H1 (cell line): ENCODE measurements around the gene C10orf95. TPM values are rescaled to one million over a fixed set of nuclear protein-coding genes. Genes with fewer than 3 reads are reported as not detected.
A peak's percentile ranks its signal among the peaks of the same experiment; 100 is the strongest.

Experiments used
- CTCF ChIA-PET: fragments of 300-600 bp; sonication (Branson Sonifier 250); formaldehyde crosslinking; loops from one replicate; lab custom pipeline; 2021; ENCODE audit not compliant: partially characterized antibody; lab: Charles Lee
- POLR2A ChIA-PET: fragments of 300-600 bp; sonication (Branson Sonifier 250); formaldehyde crosslinking; loops from one replicate; lab custom pipeline; 2021; ENCODE audit warnings: inconsistent platforms; ENCODE audit not compliant: partially characterized antibody; lab: Charles Lee
- DNase-seq, 2 experiments: peaks; one replicate each; pipeline versions ENCODE4 v3.0.0 to v3.0.0-alpha.2; 2010 to 2022; ENCODE audit warnings: low spot score in 2 of 2, low read depth in 1 of 2, mixed read lengths in 1 of 2
- FAIRE-seq: peaks from 2 replicates; lab custom pipeline; 2011; peaks lifted over from hg19 to GRCh38; lab: Jason Lieb, UNC
- H2AFZ ChIP-seq: 2 replicates; pipeline ENCODE4 v1.8.1; 2012; ENCODE audit warnings: low read length, inconsistent platforms
- H2AK5ac ChIP-seq: 2 replicates; pipeline ENCODE4 v1.6.1; 2013; ENCODE audit warnings: low read depth, low read length
- H2BK120ac ChIP-seq: replicated peaks from 2 replicates; pipeline ENCODE3; 2013; ENCODE audit warnings: low read depth, low read length, inconsistent platforms
- H2BK12ac ChIP-seq: 2 replicates; pipeline ENCODE4 v1.6.1; 2013; ENCODE audit warnings: low read depth, low read length
- H2BK15ac ChIP-seq: 2 replicates; pipeline ENCODE4 v1.6.1; 2013; ENCODE audit warnings: low read length
- H2BK20ac ChIP-seq: 2 replicates; pipeline ENCODE4 v1.6.1; 2013; ENCODE audit warnings: low read length
- H2BK5ac ChIP-seq: 2 replicates; pipeline ENCODE4 v1.6.1; 2013; ENCODE audit warnings: low read depth, low read length
- H3K14ac ChIP-seq: 2 replicates; pipeline ENCODE4 v1.6.1; 2013; ENCODE audit warnings: inconsistent platforms; ENCODE audit not compliant: insufficient read length
- H3K18ac ChIP-seq: 2 replicates; pipeline ENCODE4 v1.6.1; 2013; ENCODE audit warnings: low read length; ENCODE audit errors: extremely low read depth
- H3K23ac ChIP-seq: 2 replicates; pipeline ENCODE4 v1.6.1; 2013; ENCODE audit warnings: inconsistent platforms; ENCODE audit not compliant: insufficient read length
- H3K23me2 ChIP-seq: 2 replicates; pipeline ENCODE4 v1.6.1; 2013; ENCODE audit warnings: low read depth, low read length
- H3K27ac ChIP-seq: 2 replicates; pipeline ENCODE4 v1.6.1; 2011; ENCODE audit warnings: low read depth, low read length, inconsistent platforms
- H3K27me3 ChIP-seq, 4 experiments: replicated peaks in 1 of 4; 1 replicate in 1 of 4; 2 replicates in 3 of 4; pipeline versions ENCODE4 v1.6.1 to v1.8.1; 2011 to 2013; ENCODE audit warnings: low read length in 3 of 4, mild to moderate bottlenecking in 3 of 4, inconsistent platforms in 2 of 4, mixed read lengths in 2 of 4, moderate library complexity in 1 of 4; ENCODE audit not compliant: control insufficient read depth in 3 of 4, insufficient read depth in 3 of 4; ENCODE audit errors: extremely low read depth in 1 of 4
- H3K36me3 ChIP-seq, 4 experiments: 2 replicates each; pipeline versions ENCODE4 v1.6.1 to v1.8.1; 2011 to 2013; ENCODE audit warnings: mild to moderate bottlenecking in 4 of 4, low read length in 3 of 4, moderate library complexity in 2 of 4, control low read depth in 1 of 4, inconsistent platforms in 1 of 4; ENCODE audit not compliant: insufficient read depth in 4 of 4, control insufficient read depth in 2 of 4
- H3K4ac ChIP-seq: replicated peaks from 2 replicates; pipeline ENCODE3; 2013; ENCODE audit warnings: low read length, low read depth, mixed read lengths, inconsistent platforms; ENCODE audit not compliant: insufficient read length
- H3K4me1 ChIP-seq, 4 experiments: replicated peaks in 1 of 4; 1 replicate in 1 of 4; 2 replicates in 3 of 4; pipeline versions ENCODE4 v1.6.1 to v1.8.1; 2011 to 2013; ENCODE audit warnings: low read length in 3 of 4, inconsistent platforms in 2 of 4, mixed read lengths in 1 of 4; ENCODE audit not compliant: insufficient read depth in 4 of 4, control insufficient read depth in 3 of 4
- H3K4me2 ChIP-seq, 2 experiments: 2 replicates each; pipeline versions ENCODE4 v1.6.1 to v1.8.1; 2011 to 2013; ENCODE audit warnings: low read depth in 2 of 2, low read length in 2 of 2, control low read depth in 1 of 2, inconsistent platforms in 1 of 2, mild to moderate bottlenecking in 1 of 2; ENCODE audit not compliant: insufficient read depth in 1 of 2
- H3K4me3 ChIP-seq, 4 experiments: fragments of 200-600, 300-600 bp in 1 of 4; sonication (generic), shearing (Covaris generic), sonication (Bioruptor Twin) in 1 of 4; 2 replicates each; pipeline versions ENCODE4 v1.5.1 to v1.8.1; 2011 to 2016; ENCODE audit warnings: low read length in 4 of 4, low read depth in 3 of 4, control low read depth in 2 of 4, inconsistent platforms in 2 of 4, mild to moderate bottlenecking in 2 of 4, mixed read lengths in 1 of 4, moderate library complexity in 1 of 4; ENCODE audit not compliant: insufficient read depth in 2 of 4; ENCODE audit errors: extremely low read depth in 1 of 4
- H3K56ac ChIP-seq: replicated peaks from 2 replicates; pipeline ENCODE3; 2013; ENCODE audit warnings: low read depth, mild to moderate bottlenecking, mixed read lengths, low read length, inconsistent platforms; ENCODE audit not compliant: insufficient read length
- H3K79me1 ChIP-seq: 2 replicates; pipeline ENCODE4 v1.6.1; 2013; ENCODE audit warnings: low read depth, low read length, control low read depth
- H3K79me2 ChIP-seq, 2 experiments: 2 replicates each; pipeline versions ENCODE4 v1.6.1 to v1.8.1; 2012 to 2013; ENCODE audit warnings: low read length in 2 of 2, mild to moderate bottlenecking in 2 of 2, inconsistent platforms in 1 of 2; ENCODE audit not compliant: insufficient read depth in 2 of 2, control insufficient read depth in 1 of 2
- H3K9ac ChIP-seq, 4 experiments: replicated peaks in 1 of 4; 1 replicate in 1 of 4; 2 replicates in 3 of 4; pipeline versions ENCODE4 v1.6.1 to v1.8.1; 2011 to 2013; ENCODE audit warnings: low read depth in 3 of 4, low read length in 3 of 4, control low read depth in 2 of 4, mild to moderate bottlenecking in 2 of 4, moderate library complexity in 2 of 4, inconsistent platforms in 1 of 4; ENCODE audit errors: extremely low read depth in 1 of 4
- H3K9me3 ChIP-seq, 2 experiments: 2 replicates each; pipeline versions ENCODE4 v1.6.1 to v1.8.1; 2012 to 2013; ENCODE audit warnings: mild to moderate bottlenecking in 2 of 2, moderate library complexity in 2 of 2, control low read depth in 1 of 2, inconsistent platforms in 1 of 2, low read depth in 1 of 2, low read length in 1 of 2, mixed read lengths in 1 of 2; ENCODE audit not compliant: insufficient read depth in 2 of 2
- H4K20me1 ChIP-seq, 2 experiments: replicated peaks in 1 of 2; 2 replicates each; pipeline versions ENCODE3 to v1.8.1; 2011 to 2013; ENCODE audit warnings: inconsistent platforms in 2 of 2, low read length in 2 of 2, mild to moderate bottlenecking in 1 of 2; ENCODE audit not compliant: insufficient read depth in 2 of 2, control insufficient read depth in 1 of 2
- H4K5ac ChIP-seq: 2 replicates; pipeline ENCODE4 v1.6.1; 2013; ENCODE audit warnings: low read length, low read depth, mixed read lengths, inconsistent platforms; ENCODE audit not compliant: insufficient read length
- H4K8ac ChIP-seq: 2 replicates; pipeline ENCODE4 v1.8.0; 2013; ENCODE audit warnings: mild to moderate bottlenecking, moderate library complexity, low read length, inconsistent platforms; ENCODE audit not compliant: insufficient read depth; ENCODE audit errors: extremely low read depth
- H4K91ac ChIP-seq: replicated peaks from 2 replicates; pipeline ENCODE3; 2013; ENCODE audit warnings: low read length, mixed read lengths, inconsistent platforms; ENCODE audit not compliant: insufficient read length
- BACH1 ChIP-seq: IDR thresholded peaks from 2 replicates; pipeline ENCODE4 v1.6.1; 2012; ENCODE audit warnings: low read length, improper control_type of control experiment
- CEBPB ChIP-seq: IDR thresholded peaks from 2 replicates; pipeline ENCODE4 v1.6.1; 2012; ENCODE audit warnings: low read depth, low read length
- EGR1 ChIP-seq: IDR thresholded peaks from 2 replicates; pipeline ENCODE4 v1.6.1; 2011; ENCODE audit warnings: low read depth, low read length, borderline replicate concordance
- HDAC2 ChIP-seq, 2 experiments: fragments of 300-600 bp in 1 of 2; sonication (generic) in 1 of 2; IDR thresholded peaks; 2 replicates each; pipeline ENCODE4 v1.6.1; 2011 to 2012; ENCODE audit warnings: low read depth in 2 of 2, low read length in 2 of 2, mild to moderate bottlenecking in 2 of 2, moderate library complexity in 2 of 2, borderline replicate concordance in 1 of 2, inconsistent platforms in 1 of 2
- KDM5A ChIP-seq: fragments of 200-600 bp; IDR thresholded peaks from 2 replicates; pipeline ENCODE4 v1.7.1; 2012; ENCODE audit warnings: mild to moderate bottlenecking, low read length, inconsistent platforms, mixed read lengths
- NANOG ChIP-seq: IDR thresholded peaks from 2 replicates; pipeline ENCODE4 v1.6.1; 2011; ENCODE audit warnings: low read length, low read depth, mild to moderate bottlenecking, inconsistent platforms; ENCODE audit not compliant: insufficient read depth, poor library complexity, severe bottlenecking
- POU5F1 ChIP-seq: IDR thresholded peaks from 2 replicates; pipeline ENCODE4 v1.6.1; 2011; ENCODE audit warnings: low read depth, mild to moderate bottlenecking, low read length, moderate library complexity
- RAD21 ChIP-seq, 2 experiments: IDR thresholded peaks in 1 of 2; conservative IDR thresholded peaks in 1 of 2; 2 replicates each; pipeline ENCODE4 v1.6.1; 2011; ENCODE audit warnings: low read depth in 2 of 2, low read length in 2 of 2, improper control_type of control experiment in 1 of 2, inconsistent platforms in 1 of 2, mild to moderate bottlenecking in 1 of 2, moderate library complexity in 1 of 2
- RFX5 ChIP-seq: IDR thresholded peaks from 2 replicates; pipeline ENCODE4 v1.6.1; 2011; ENCODE audit warnings: low read depth, low read length, improper control_type of control experiment, borderline replicate concordance
- RXRA ChIP-seq: IDR thresholded peaks from 2 replicates; pipeline ENCODE4 v1.6.1; 2011; ENCODE audit warnings: low read depth, mild to moderate bottlenecking, low read length, moderate library complexity; ENCODE audit not compliant: insufficient read depth
- SIRT6 ChIP-seq: IDR thresholded peaks from one replicate; pipeline ENCODE4 v1.7.1; 2012; ENCODE audit warnings: low read length, inconsistent platforms
- SP1 ChIP-seq: IDR thresholded peaks from 2 replicates; pipeline ENCODE4 v1.6.1; 2011; ENCODE audit warnings: low read depth, low read length
- TEAD4 ChIP-seq: IDR thresholded peaks from 2 replicates; pipeline ENCODE4 v1.6.1; 2012; ENCODE audit warnings: low read depth, low read length, inconsistent platforms, mixed read lengths
- WGBS, 2 experiments: shearing (Covaris generic) in 1 of 2; methylation state at CpG; one replicate each; pipeline versions ENCODE4 v1.1.6 to v1.1.7; 2013 to 2015; ENCODE audit warnings: low lambda C conversion rate in 2 of 2, mixed read lengths in 2 of 2, inconsistent platforms in 1 of 2, low coverage in 1 of 2, missing lambda C conversion rate in 1 of 2; ENCODE audit not compliant: insufficient replicate concordance in 2 of 2, insufficient coverage in 1 of 2, insufficient read length in 1 of 2; ENCODE audit errors: extremely low coverage in 1 of 2, missing lambda C conversion rate in 1 of 2; 5-methylcytosine and 5-hydroxymethylcytosine counted together
- polyA plus RNA-seq, 7 experiments: library from polyadenylated mRNA; depleted of rRNA in 3 of 7; stranded (reverse) in 5 of 7; unstranded in 2 of 7; fragments of >200 nt in 5 of 7; fragments of 200-250 nt in 2 of 7; gene quantifications; 1 replicate in 5 of 7; 2 replicates in 1 of 7; 4 replicates in 1 of 7; pipeline versions ENCODE4 v1.2.1 to v1.2.3, GENCODE V29; 2011 to 2013; ENCODE audit warnings: missing spikeins in 2 of 7, mixed read lengths in 2 of 7
- total RNA-seq: library from RNA; stranded (reverse); fragmentation: NEBNext Ultra II Directional; extraction: Animal tissue kit (Norgen Biotek cat#: 25700); gene quantifications from 2 replicates; pipeline ENCODE4 v1.2.1, GENCODE V29; 2021
- TF ChIP-seq, protein P1 (sequence below): IDR thresholded peaks from 2 replicates; pipeline ENCODE4 v1.6.1; 2012; ENCODE audit warnings: inconsistent platforms

Gene C10orf95
- total and polyA plus RNA-seq, 2 of the 8 experiments (the other 6 are each of a cell fraction or from before 2014, with no cell fraction given), result 0.34 to 0.48 TPM

DNA sequence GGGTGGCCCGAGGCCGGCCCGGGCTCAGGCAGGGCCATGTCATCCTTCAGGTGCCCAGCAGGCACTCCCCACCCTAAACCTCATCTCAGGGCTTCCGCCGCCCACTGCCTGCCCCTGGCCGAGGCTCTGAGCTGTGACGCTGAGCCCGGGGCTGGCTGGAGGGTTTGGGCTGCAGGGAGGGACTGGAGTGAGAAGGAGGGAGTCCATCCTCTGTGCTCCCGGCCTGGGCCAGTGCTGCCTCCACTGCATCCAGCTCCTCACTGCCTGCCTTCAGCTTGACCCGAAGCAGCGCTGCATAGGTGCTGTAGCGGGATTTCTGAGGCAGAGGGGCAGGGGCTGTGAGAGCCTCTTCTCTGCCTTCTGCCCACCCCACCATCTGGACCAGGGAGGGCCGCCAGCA, 48.2 kb downstream of the C10orf95 start:
- no peaks in the 10 kb centered on the region for H3K79me2 ChIP-seq
- no peak overlapping the region for H2BK5ac ChIP-seq
- H3K23ac ChIP-seq, result no peak overlapping the region
- no peak overlapping the region for H3K9ac ChIP-seq
- POLR2A ChIA-PET, result interaction anchor here (1.0 to 5.9 kb wide), 6 partner anchors 8 to 282 kb away, joined by 3 to 33 read pairs (median 4); partner anchors contain the start of genes C10orf95, NFKB2 and NOLC1
- no peak overlapping the region for H3K4ac ChIP-seq
- peak overlapping the region; percentile 46; the same call in 1 of the 2 replicates for H4K8ac ChIP-seq
- no peak overlapping the region for H3K4me2 ChIP-seq
- H4K91ac ChIP-seq, result no peak overlapping the region
- WGBS, 2 experiments, result 96% methylated on average over 13 of the region's 13 CpGs; no CpG with 5 or more reads in 1 of the 2 experiments
- H2AFZ ChIP-seq, result no peak overlapping the region
- peaks cover 4 to 14% (median 10%) of the 10 kb centered on the region in 4 experiments for H3K27me3 ChIP-seq
- H2BK120ac ChIP-seq, result no peak overlapping the region
- no peak overlapping the region for H4K5ac ChIP-seq
- CTCF ChIA-PET, result interaction anchor here (0.6 to 16.4 kb wide), 24 partner anchors 7 to 267 kb away, joined by 3 to 357 read pairs (median 4); partner anchors contain the start of genes C10orf95, CUEDC2, ELOVL3 and FBXL15
- H3K4me1 ChIP-seq, result peaks cover 0 to 9% (median 5%) of the 10 kb centered on the region in 4 experiments; a peak in 4 of 7 replicates
- no peak overlapping the region for H2AK5ac ChIP-seq
- no peak for DNase-seq
- H2BK12ac ChIP-seq, result no peak overlapping the region
- H3K9me3 ChIP-seq, result no peaks in the 10 kb centered on the region
- H3K27ac ChIP-seq, result no peak overlapping the region
- no peak overlapping the region for H3K56ac ChIP-seq
- H3K14ac ChIP-seq, result no peak overlapping the region
- no peak for FAIRE-seq
- no peak overlapping the region for H3K4me3 ChIP-seq
- no peak overlapping the region for H2BK15ac ChIP-seq
- H3K79me1 ChIP-seq, result no peaks in the 10 kb centered on the region
- H3K18ac ChIP-seq, result no peak overlapping the region
- peaks cover 2 to 13% (median 4%) of the 10 kb centered on the region in 4 experiments; a peak in 4 of 8 replicates for H3K36me3 ChIP-seq
- H3K23me2 ChIP-seq, result no peaks in the 10 kb centered on the region
- no peak overlapping the region for H2BK20ac ChIP-seq
- peaks cover 3 to 9% of the 10 kb centered on the region in 2 experiments for H4K20me1 ChIP-seq
- TF ChIP-seq HDAC2 (IDR thresholded peaks at IDR 0.05; ENCODE audit: borderline replicate concordance in 1 of 2, low read depth in 2 of 2, low read length in 2 of 2), result no peak
- no peak for TF ChIP-seq EGR1
- TF ChIP-seq, protein P1, sequence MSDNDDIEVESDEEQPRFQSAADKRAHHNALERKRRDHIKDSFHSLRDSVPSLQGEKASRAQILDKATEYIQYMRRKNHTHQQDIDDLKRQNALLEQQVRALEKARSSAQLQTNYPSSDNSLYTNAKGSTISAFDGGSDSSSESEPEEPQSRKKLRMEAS, result no peak
- no peak for TF ChIP-seq BACH1
- no peak for TF ChIP-seq SIRT6
- no peak for TF ChIP-seq RAD21 (IDR thresholded peaks at IDR 0.05 in 1 of 2, conservative IDR thresholded peaks at IDR 0.05 in 1 of 2; ENCODE audit: low read depth in 2 of 2, low read length in 2 of 2)
- TF ChIP-seq RFX5, result no peak
- TF ChIP-seq KDM5A, result no peak
- no peak for TF ChIP-seq SP1
- TF ChIP-seq TEAD4, result no peak
- no peak for TF ChIP-seq CEBPB
- no peak for TF ChIP-seq NANOG
- no peak for TF ChIP-seq POU5F1
- no peak for TF ChIP-seq RXRA
